ENCODE data around the gene MAMSTR.
"Not testable (repeated sequence)": the region's sequence is repeated elsewhere in the genome, so short reads cannot be mapped to it uniquely, and the experiment has no call there.

The MAMSTR gene

DNA sequence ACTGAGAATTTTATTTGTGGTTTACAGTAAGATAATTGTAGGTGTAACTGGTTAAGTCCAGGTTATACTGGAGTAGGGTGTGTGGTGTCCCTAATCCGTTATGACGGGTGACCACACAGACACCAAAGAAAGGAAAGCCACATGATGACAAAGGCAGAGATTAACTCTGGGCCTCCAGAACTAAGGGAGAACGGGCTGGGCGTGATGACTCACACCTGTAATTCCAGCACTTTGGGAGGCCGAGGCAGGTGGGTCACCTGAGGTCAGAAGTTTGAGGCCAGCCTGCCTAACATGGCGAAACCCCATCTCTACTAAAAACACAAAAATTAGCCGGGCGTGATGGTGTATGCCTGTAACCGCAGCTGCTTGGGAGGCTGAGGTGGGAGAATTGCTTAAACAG lies 33.9 kb downstream of the MAMSTR start:
- DNase-seq (ENCODE audit: low read depth): no peak

DNA sequence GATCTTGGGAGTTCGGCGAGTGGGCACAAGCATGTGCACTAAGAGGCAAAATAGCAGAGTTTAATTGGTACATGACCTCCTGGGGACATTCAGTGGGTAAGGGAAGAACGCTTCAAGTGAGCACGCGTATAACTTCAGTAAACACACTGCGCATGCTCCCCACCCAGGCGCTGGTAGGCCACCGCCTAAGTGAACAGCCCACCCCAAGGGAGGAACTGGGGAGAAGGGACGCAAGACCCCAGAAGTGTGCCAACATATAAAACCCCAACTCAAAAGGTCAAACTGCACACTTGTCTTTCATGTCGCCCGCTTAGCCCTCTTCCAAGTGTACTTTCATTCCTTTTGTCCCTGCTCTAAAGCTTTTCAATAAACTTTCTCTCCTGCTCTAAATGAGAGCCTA lies 36.2 kb downstream of the MAMSTR start:
- peak; percentile 8 for DNase-seq (ENCODE audit: low read depth)

DNA sequence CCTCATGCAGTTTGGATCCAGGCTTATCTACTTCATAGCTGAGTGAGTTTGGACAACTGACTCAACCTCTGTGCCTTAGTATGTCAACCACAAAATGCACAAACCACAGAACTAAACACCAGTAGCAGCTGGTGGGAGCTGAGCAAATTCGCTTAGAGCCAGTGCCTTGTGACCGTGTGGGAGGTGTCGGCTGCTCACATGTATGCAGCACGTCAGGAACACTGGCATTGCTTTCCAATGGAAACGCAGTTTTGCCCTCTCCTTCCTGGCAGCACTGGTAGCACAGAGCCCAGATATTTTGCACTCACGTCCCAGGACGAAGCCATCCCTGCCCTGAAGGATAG lies 38.4 kb downstream of the MAMSTR start:
- peak; percentile 97 for DNase-seq (ENCODE audit: low read depth)

DNA sequence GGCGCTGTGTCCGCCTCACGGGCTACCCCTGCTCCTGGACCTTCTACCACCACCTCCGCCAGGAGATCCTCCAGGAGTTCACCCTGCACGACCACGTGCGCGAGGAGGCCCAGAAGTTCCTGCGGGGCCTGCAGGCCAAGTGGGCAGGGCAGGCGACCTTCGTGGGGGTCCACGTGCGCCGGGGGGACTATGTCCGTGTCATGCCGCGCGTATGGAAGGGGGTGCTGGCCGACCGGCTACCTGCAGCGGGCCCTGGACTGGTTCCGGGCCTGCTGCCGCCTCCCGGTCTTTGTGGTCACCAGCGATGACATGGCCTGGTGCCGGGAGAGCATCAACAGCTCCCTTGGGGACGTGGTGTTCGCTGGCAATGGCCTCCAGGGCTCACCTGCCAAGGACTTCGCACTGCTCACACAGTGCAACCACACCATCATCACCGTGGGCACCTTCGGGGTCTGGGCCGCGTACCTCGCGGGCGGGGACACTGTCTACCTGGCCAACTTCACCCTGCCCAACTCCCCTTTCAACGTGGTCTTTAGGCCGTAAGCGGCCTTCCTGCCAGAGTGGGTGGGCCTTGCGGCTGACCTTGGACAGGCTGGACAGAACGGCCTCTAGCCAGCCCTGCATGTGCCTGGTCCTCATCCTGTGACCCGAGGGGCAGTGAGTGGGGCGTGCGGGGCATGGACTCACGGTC lies 38.9 kb downstream of the MAMSTR start:
- no peak for DNase-seq (ENCODE audit: low read depth)

DNA sequence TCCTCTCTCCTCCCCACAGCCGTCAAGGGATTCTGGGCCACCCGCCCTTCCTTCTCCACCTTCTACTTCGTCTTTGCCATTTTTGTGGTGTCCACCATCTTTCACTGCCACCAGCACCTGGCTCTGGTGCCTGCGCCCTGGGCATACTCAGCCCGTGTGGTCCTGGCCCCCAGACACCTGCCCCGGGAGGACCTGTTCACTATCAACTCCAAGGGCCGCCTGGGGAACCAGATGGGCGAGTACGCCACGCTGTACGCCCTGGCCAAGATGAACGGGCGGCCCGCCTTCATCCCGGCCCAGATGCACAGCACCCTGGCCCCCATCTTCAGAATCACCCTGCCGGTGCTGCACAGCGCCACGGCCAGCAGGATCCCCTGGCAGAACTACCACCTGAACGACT lies 39.5 kb downstream of the MAMSTR start:
- not testable (repeated sequence) for DNase-seq (ENCODE audit: low read depth)

DNA sequence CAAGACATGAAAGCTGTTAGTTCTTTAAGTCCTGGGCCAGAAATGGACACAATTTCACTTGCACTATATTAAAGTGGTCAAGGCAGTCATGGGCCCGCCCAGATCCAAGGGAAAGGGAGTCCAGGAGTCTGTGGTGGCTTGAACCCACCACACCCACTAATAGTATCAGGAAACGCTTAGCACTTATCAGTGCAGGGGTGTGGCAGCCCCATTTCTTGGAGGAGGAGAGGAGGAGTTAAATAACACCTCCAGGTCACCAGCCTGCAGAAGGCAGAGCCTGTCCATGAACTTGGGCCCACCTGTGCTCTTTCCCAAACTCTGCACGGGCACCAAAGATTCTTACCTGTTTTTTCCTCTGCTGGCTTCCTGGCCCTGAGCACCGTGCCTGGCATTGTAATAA lies 41.3 kb downstream of the MAMSTR start:
- no peak for DNase-seq (ENCODE audit: low read depth)

DNA sequence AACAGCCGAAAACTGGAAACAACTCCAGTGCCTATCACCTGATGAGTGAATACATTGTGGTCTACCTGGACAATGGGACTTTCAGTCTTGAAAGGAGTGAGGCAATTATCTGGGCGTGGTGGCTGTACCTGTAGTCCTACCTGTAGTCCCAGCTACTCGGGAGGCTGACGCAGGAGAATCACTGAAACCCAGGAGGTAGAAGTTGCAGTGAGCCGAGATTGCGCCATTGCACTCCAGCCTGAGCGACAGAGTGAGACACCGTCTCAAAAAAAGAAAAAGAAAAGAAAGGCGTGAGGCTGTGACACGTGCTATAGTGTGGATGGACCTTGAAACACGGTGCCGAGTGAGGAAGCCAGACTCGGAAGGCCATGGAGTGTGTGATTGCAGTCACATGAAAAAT lies 42.6 kb downstream of the MAMSTR start:
- no peak for DNase-seq (ENCODE audit: low read depth)

DNA sequence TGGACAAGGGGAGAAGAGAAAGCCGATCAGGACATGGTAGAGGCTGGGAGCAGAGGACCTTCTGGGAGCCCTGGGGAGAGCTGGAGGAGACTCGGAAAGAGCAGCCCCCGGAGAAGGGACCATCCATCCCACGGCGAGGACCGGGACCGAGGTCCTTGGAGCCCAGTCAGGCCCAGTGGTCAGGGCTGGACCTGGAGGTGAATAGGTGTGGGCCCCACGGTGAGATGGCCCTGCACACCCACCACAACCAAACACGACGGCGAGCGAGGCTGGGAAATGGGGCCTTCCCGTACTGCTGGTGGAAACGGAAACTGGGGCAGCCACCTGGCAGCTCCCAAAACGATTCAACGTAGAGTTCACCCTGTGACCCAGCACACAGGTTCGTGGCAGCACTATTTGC lies 43.0 kb downstream of the MAMSTR start:
- DNase-seq (ENCODE audit: low read depth): no peak

DNA sequence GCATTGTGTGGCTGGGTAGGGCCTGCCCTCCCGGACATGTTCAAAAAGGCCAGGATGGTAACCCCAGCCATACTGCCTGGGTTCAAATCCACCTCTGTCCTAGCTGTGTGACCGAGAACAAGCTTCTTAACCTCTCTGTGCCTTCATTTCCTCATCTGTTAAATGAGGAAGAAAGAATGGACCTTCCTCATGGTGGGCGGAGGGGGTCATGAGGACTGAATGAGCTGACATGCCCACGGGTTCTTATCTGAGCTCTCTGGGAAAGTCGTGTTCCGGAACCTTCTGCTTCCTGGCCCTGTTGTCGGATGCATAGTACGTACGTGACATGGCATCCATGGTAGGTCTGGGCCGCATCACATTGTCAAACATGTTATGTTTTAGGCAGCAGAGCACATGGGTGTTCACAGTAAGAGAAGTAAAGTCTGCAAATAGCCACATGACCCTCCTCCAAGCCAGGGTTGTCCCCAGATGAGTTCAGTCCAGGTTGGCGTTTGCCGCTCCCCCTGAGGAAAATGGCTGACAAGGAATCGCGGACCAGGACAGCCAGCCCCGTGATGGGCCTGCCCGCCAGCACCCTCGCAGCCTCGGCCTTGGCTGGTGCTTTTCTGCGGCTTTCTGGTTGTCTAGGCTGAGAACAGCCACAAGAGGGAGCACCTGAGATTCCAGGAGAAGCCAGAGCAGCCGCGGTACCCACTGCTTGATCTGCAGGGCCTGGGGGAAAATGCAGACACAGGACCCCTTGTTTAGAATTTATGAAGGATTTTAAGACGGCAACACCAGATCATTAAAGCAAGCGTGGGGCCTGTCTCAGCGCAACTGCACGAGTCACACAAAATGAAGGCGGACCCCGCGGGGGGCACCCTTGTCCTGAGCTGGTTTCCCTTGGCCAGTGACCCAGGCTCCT lies 44.4 kb downstream of the MAMSTR start:
- DNase-seq (ENCODE audit: low read depth): peak; percentile 67

DNA sequence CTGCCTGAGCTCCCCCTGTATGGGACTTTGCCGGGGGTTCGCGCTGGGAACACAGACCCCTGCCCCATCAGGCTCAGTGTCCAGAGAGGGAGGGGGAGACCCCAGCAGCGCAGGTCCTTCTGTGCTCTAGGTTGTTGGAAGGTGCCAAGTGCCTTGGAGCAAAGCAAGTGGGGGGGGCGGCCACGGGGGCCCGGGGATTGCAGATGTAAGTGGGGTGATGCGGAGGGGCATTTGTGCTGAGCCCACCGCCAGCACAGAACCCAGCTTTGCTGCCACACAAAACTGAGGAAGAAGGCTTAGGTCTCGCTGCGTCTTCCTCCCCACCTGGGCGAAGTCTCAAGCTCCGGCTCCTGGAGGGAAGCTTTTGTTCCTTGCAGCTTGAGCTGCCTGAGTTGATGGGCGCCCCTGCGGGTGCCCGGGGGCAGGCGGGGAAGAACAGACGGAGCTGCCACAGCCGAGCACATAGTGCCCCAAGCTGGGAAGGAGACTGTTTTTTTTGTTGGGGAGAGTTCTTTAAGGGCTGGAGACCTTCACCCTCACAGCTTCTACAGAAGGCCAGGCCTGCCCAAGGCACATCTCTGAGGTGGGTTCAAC lies 45.2 kb downstream of the MAMSTR start:
- no peak for DNase-seq (ENCODE audit: low read depth)

DNA sequence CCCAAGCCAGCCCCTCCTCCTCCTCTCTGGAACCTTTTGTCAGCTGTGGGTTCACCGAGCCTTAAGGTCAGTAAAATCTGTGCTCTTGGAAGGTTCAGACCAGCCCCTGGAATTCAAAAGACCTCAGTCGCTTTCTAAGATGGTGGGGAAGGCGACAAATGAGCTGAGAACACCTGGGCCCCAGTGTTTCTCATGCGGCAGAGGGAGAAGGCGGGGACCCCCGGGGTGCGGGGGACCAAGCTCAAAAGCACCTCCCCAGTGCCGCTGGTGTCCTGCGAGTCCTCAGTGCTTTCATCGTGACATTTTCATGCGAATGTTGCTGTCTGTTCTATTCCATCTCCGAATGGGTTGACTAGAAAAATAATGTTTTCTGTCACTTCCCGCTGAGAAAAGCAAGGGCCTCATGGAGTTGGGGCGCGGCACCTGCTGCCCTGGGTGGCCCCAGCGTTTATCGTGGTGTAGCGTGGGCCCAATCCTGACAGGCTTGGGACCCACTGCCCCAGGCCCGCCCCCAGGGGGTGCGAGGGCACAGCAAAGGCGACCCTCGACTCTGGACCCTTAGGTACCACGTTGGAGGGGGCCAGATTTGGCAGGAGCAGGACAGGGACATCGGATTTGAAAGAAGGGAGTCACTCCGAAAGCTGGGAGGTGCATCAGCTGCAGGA lies 46.0 kb downstream of the MAMSTR start:
- DNase-seq (ENCODE audit: low read depth): no peak

DNA sequence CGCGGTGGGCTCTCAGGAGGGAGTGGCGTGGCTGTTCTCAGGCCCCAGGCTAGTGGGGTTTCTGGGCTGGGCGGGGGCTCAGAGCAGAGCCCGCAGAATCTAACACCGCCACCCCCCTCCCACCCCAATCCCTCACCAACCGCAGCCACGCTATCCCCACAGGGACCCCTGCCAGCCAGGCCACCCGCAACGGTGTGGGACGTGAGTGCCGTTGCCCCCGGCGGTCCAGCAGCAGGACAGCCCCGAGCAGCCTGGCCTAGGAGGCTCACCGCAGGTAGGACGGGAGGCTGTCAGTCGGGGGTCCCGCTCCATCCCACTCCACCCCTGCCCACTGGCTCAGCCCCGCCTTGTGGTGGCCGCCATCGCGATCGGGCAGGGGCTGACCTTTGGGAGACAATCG lies 46.5 kb downstream of the MAMSTR start, which contains the start of gene NTN5:
TSS of gene NTN5 (minus strand) at position 24 of the 400 bp plus-strand sequence. CDS start 2,031 bp downstream, outside the sequence.
- no peak for DNase-seq (ENCODE audit: low read depth)

DNA sequence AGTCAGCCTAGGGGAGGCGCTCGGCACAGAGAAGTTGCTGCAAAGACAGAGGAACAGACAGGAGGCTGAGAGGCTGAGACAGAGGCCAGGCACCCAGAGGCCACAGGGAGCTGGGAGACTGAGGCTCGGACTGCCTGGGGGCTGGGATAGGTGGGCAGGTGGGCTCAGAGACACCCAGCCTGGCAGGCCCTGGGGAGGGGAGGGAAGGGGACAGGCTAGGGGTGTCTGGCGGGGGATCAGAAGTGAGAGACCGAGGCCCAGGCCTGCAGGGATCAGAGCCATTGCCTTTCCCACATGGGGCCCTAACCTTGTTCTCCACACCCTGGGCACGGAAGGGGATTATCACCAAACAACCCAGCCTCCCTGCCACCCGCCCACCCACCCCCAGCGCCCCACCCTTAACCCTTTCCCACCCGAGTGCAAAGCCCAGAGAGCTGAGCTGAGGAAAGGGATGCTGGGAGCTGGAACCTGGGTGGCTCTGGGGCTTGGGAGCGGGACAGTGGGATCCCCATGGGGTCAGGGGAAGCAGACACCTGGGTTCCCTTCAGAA lies 48.0 kb downstream of the MAMSTR start:
- no peak for DNase-seq (ENCODE audit: low read depth)

DNA sequence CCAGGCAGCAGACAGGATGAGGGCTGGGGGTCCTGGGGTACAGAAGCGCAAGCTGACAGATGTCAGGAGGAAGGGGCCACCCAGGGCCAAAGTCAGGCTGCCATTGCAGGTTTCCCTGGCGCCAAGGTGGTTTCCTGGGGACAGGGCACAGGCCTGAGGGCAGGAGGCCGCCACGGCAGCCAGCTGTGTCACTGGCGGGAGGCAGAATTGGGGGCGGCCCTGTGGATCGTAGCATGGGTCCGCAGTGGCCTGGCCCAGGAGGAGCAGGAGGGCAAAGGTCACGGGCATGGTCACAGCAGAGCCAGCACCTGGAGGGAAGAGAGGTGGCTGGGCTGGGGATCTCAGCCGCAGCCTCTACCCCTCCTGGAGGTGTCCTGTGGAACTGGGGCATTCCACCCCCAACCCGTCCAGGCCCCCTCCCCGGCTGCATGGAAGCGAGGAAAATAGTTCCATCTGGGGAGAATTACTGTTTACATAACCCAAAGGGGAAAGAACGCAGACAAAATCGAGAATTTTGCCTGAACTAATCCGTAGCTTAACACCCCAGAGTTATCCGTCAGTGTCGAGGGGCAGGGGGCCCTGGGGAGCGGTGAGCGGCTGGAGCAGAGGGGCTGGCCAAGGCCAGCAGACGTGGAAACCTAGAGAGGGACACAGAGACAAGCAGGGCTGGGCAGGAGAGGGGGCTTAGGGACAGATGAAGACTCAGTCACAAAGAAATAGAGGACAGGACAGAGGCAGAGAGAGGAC lies 48.7 kb downstream of the MAMSTR start:
- DNase-seq (ENCODE audit: low read depth): no peak

DNA sequence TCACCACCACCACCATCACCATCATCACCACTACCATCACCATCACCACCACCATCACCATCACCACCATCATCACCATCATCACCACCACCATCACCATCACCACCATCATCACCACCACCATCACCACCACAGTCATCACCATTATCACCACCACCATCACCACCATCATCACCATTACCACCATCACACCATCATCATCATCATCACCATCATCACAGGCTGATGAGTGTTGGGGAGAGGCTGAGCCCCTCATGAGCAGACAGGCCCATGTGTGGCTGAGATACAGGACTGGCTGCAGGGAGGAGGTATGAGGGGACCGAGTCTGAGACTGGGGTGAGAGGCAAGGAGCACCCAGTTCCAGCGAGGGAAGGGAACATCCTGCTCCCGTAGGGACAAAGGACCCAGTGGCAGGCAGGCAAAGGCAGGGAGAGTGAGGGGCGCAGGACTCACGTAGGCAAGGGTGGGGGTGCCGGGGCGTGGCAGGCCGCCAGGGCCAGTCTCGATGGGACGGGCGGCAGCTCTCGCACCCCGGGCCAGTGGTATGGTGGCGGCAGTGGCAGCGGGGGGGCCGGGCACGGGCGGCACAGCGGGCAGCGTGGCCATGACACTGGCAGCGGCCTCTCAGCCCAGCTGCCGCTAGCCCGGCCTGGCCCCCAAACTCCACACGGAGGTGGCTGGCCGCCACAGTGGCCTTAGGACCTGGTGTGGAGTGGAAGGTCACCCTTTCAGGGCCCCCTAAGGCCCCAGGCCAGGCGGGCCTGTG lies 49.4 kb downstream of the MAMSTR start:
- DNase-seq (ENCODE audit: low read depth): no peak

DNA sequence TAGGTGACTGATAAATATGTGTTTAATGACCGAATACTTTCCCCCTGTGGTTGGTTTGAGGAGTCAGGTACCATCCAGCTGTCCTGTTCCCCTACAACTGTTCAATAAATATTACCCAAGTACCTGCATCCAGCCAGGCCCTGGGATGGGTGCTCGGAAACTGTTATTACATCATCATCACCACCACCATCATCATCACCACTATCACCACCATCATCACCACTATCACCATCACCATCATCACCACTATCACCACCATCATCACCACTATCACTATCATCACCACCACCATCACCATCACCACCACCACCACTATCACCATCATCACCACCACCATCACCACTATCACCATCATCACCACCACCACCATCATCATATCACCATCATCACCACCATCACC lies 50.8 kb downstream of the MAMSTR start:
- no peak for DNase-seq (ENCODE audit: low read depth)

DNA sequence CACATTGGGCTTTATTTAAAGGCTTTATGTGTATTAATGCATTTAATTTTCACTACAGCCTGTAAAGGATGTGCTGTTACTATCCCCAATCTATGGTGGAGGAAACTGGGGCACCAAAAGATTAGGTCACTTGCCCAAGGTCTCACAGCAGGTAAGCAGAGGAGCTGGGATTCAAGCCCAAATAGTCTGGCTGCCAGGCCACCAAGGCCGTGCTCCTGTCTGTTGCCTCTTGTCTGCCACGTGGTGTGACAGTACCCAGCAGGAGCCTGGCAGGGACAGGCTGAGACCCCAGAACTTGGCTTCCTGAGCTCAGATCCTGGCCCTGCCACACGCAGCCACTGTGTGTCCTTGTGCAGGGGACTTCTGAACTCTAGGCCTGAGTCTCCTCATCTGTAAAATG lies 51.2 kb downstream of the MAMSTR start:
- no peak for DNase-seq (ENCODE audit: low read depth)

DNA sequence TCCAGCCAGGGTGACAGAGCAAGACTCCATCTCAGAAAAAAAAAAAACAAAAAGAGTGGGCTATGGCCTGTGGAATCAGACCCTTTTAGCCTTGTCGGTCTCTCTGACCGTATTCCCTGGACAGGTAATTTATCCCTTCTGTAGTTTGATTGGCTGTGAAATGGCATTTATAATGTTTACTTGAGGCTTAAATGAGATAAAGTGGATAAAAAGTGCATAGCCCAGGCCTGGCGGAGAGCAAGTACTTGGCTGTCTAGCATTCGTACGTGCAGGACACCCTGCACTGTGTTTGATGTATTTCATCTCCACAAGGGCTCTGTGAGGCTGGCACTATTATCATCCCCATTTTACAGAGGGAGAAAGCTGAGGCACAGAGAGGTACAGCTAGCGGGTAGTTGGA lies 53.7 kb downstream of the MAMSTR start:
- no peak for DNase-seq (ENCODE audit: low read depth)

DNA sequence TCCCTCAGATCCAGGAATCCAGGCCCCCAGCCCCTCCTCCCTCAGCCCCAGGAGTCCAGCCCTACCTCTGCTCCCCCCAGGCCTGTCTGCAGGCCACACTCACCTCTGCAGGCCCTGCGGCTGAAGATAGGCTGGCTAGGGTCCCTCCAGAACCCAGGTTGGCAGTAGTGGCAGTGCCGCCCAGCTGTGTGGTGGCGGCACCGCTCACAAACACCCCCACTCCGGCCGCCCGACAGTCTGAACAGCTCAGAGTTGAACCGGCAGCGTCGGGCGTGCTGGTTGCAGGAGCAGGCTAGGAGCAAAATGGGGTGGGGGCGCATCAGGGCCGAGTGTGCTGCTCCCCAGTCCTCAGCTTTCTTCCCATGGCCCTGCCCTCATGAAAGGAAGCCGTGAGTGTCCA lies 55.0 kb downstream of the MAMSTR start:
- DNase-seq (ENCODE audit: low read depth): no peak

DNA sequence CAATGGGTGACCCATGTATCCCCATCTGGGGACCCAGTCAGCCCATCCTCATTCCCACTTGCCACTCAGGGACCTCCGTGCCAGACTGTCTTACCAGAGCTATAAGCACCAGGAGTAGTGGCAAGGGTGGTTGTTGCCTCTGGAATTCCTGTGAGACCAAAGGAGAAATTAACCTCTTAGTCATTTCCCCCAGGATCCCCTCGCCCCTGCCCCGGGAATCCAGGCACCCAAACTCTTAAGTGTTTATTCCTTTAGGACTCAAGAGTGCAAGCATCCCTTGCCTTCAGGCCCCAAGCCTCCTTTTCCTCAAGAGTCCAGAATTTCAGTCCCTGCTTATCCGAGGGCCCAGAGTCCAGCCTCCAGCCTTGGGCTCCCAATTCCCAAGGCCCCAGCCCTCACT lies 55.9 kb downstream of the MAMSTR start:
- no peak for DNase-seq (ENCODE audit: low read depth)
